ENCODE data around the gene NPTN. TPM values are rescaled to one million over a fixed set of nuclear protein-coding genes. Genes with fewer than 3 reads are reported as not detected.

Gene NPTN
- total RNA-seq: 100 to 1,000 TPM; 167 to 212 (median 188) TPM
- 100 to 1,000 TPM in 1 of 2 donors, 10 to 100 TPM in 1; 89.9 to 121 TPM for polyA plus RNA-seq
- long read RNA-seq, donor 1, transcript NPTN-202 (8 exons, 2,817 nt): major isoform, 31 of 48 reads
- long read RNA-seq, donor 1, partial matches to known transcripts: 4 of 48 reads
- long read RNA-seq, donor 1, other reads (novel, unspliced or antisense): 10 of 48 reads
- long read RNA-seq, donor 2, transcript NPTN-202 (8 exons, 2,817 nt): major isoform, 48 of 73 reads
- long read RNA-seq, donor 2, partial matches to known transcripts: 6 of 73 reads
- long read RNA-seq, donor 2, other reads (novel, unspliced or antisense): 15 of 73 reads
- long read RNA-seq, donor 3, transcript NPTN-202 (8 exons, 2,817 nt): major isoform, 34 of 53 reads
- long read RNA-seq, donor 3, partial matches to known transcripts: 9 of 53 reads
- long read RNA-seq, donor 3, other reads (novel, unspliced or antisense): 6 of 53 reads

DNA sequence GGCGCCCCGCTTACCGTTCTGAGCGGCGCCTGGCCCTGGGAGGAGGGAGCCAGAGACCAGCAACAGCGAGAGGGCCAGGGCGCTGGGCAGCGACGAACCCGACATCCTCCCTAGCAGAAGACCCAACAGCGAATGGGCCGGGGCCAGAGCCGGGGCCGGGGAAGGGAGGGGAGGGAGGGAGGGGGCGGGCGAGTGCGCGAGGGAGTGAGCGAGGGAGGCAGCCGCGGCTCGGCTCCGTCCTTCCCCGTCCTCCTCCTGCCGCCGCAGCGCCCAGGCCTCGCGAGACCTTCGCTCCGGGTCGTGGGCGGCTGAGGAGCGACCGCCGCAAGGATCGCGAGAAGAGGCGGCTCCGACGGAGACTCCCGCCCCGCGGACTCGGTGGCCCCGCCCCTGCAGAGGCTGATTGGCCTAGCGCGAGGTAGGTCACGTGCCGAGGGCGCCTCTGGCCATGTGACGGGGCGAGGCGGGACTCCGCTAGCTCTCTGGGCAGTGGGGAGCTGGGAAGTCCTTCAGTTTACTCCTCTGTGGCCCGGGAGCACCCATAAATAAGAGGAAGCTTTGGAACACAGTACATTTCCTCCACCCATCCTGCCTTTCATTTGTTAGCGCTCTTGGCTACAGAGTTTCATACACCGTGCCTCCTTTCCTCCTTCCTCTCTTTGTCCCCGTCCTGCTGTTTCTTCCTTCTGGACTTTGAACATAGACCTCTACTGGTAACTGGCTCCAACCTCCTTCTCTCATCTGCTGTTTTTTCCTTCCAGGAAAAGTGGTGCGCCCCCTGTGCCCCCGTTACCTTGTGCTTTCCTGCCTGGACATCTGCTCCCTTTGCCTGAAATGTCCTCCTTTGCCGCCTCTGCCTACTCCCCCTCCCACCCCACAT, at the start of gene NPTN:
NPTN (minus strand) TSS at position 279 of the 880 bp plus-strand sequence; CDS start at position 105, 174 bp downstream.
- Histone ChIP-seq H3K36me3 (no peaks in the 10 kb centered on the region), H3K27ac (peak within 1 kb of the TSS; percentile 94 to 99 (median 98)), H3K4me3 (peak within 1 kb of the TSS; percentile 88 to 98 (median 96)), H3K27me3 (peaks cover 0 to 8% (median 0%) of the 10 kb centered on the region in 7 donors), H3K9me3 (no peaks in the 10 kb centered on the region), H3K4me1 (peaks cover 4 to 63% (median 50%) of the 10 kb centered on the region in 9 donors)
- DNase-seq (peak; percentile 98 to 99), ATAC-seq (peak; percentile 93 to 98 (median 96))
- WGBS, 2 donors: 2% methylated on average over 55 to 62 of the region's 62 CpGs
- TF ChIP-seq CTCF (IDR thresholded peaks at IDR 0.05): peak in 5 of 9 donors; percentile 6 to 27 (median 14)
- intact Hi-C loops (cut with DNase I): loop anchor here in 7 of 10 donors (5.0 to 10.0 kb wide), 7 partner anchors 36 to 339 kb away; no protein-coding TSS in a partner anchor

- peaks cover 0 to 56% (median 0%) of the 10 kb centered on the region in 7 donors for H3K27me3 ChIP-seq
- no peaks in the 10 kb centered on the region for H3K36me3 ChIP-seq
- no peak overlapping the region for H3K27ac ChIP-seq
- WGBS, 2 donors: 85% methylated on average over 14 of the region's 14 CpGs
- H3K9me3 ChIP-seq: no peaks in the 10 kb centered on the region
- intact Hi-C loops (cut with DNase I): no loop called here
- peaks cover 19 to 55% (median 31%) of the 10 kb centered on the region in 9 donors for H3K4me1 ChIP-seq
- TF ChIP-seq CTCF (IDR thresholded peaks at IDR 0.05): no peak
- ATAC-seq (no peak), DNase-seq (no peak)
- H3K4me3 ChIP-seq: no peak overlapping the region
Observed at GRCh38 chr15:73682600-73683090, 49.5 kb upstream of the NPTN start.

- 72 to 81% methylated on average over 3 of the region's 3 CpGs for WGBS, 2 donors
- ATAC-seq: no peak
- TF ChIP-seq CTCF (IDR thresholded peaks at IDR 0.05): no peak
- H3K36me3 ChIP-seq: no peaks in the 10 kb centered on the region
- intact Hi-C loops (cut with DNase I): no loop called here
- DNase-seq: no peak
- no peak overlapping the region for H3K4me3 ChIP-seq
- peaks cover 0 to 56% (median 0%) of the 10 kb centered on the region in 7 donors for H3K27me3 ChIP-seq
- peaks cover 13 to 52% (median 28%) of the 10 kb centered on the region in 9 donors for H3K4me1 ChIP-seq
- no peaks in the 10 kb centered on the region for H3K9me3 ChIP-seq
- no peak overlapping the region for H3K27ac ChIP-seq
Observed at GRCh38 chr15:73681856-73682599, 48.8 kb upstream of the NPTN start.
